PC-3 (cell line): Measurements from ENCODE around the gene PDRG1.

Source experiments
- EZH2 ChIP-seq: fragments of 300-600 bp; sonication (generic); IDR thresholded peaks from one replicate; pipeline ENCODE4 v1.6.1; 2017; ENCODE audit warnings: antibody characterized with exemption, mild to moderate bottlenecking, low read length; ENCODE audit not compliant: unreplicated experiment
- TF ChIP-seq, protein P1 (sequence below): fragments of 300-600 bp; sonication (generic); conservative IDR thresholded peaks from 2 replicates; pipeline ENCODE4 v1.5.1; 2017; ENCODE audit warnings: antibody characterized with exemption, low read depth, mild to moderate bottlenecking, low read length

DNA sequence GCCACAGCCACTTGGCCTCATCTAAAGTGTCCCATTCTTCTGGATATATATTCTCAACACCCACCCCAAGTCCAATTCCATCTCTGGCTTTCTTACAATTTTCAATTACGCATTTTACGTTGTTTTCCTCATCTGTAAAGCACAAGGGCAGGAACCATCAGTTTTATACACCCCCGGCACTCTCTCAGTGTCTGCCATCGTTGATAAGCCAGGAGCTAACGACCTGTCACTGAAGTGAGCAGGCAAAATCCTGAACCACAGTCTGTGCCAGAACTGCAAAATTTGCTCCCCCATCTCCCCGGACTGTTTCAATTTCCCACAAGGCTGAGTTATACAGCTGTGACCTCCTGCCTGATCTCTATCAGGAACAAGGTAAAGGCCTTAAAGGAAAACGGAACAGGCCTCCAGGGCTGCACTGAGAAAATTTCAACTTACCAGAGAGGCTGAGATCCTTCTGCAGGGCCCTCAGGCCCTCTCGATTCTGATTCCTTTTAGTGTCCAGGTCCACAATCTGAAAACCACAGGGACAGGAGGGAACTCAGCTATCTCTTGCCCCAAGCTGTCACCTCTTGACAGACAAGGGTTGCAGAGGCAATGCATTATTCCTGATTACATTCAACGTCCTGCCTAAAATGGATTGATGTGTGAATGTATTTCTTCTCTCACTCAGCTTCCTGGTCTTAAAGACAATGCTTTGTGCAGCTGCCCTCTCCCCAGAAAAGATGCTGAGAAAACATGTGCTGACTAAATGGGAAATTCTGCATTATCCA lies 1.8 kb downstream of the PDRG1 start:
- no peak for TF ChIP-seq EZH2
- TF ChIP-seq, protein P1, sequence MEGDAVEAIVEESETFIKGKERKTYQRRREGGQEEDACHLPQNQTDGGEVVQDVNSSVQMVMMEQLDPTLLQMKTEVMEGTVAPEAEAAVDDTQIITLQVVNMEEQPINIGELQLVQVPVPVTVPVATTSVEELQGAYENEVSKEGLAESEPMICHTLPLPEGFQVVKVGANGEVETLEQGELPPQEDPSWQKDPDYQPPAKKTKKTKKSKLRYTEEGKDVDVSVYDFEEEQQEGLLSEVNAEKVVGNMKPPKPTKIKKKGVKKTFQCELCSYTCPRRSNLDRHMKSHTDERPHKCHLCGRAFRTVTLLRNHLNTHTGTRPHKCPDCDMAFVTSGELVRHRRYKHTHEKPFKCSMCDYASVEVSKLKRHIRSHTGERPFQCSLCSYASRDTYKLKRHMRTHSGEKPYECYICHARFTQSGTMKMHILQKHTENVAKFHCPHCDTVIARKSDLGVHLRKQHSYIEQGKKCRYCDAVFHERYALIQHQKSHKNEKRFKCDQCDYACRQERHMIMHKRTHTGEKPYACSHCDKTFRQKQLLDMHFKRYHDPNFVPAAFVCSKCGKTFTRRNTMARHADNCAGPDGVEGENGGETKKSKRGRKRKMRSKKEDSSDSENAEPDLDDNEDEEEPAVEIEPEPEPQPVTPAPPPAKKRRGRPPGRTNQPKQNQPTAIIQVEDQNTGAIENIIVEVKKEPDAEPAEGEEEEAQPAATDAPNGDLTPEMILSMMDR: no peak
